Vagina (tissue), 2 donors: ENCODE results near the gene MGME1.

ENCODE experiments used
- POLR2A ChIP-seq, 2 donors: fragments of 450-650 bp; IDR thresholded peaks; one replicate each; pipeline ENCODE4 v1.6.1; 2017; ENCODE audit warnings: antibody characterized with exemption in 2 of 2, mild to moderate bottlenecking in 2 of 2, moderate library complexity in 2 of 2
- POLR2AphosphoS5 ChIP-seq, 2 donors: sonication (generic); formaldehyde crosslinking; IDR thresholded peaks; one replicate each; pipeline ENCODE4 v1.9.0; 2017; ENCODE audit warnings: antibody characterized with exemption in 2 of 2, mild to moderate bottlenecking in 2 of 2, low read depth in 1 of 2; ENCODE audit not compliant: insufficient read depth in 1 of 2
- TF ChIP-seq, protein P1 (sequence below), 3 experiments: fragments of 450-650 bp in 2 of 3; fragments of 200-600 bp in 1 of 3; sonication (generic) in 1 of 3; IDR thresholded peaks; one replicate each; pipeline ENCODE4 v1.5.1; 2017 to 2019; ENCODE audit warnings: antibody characterized with exemption in 3 of 3, mild to moderate bottlenecking in 2 of 3, moderate library complexity in 2 of 3

DNA sequence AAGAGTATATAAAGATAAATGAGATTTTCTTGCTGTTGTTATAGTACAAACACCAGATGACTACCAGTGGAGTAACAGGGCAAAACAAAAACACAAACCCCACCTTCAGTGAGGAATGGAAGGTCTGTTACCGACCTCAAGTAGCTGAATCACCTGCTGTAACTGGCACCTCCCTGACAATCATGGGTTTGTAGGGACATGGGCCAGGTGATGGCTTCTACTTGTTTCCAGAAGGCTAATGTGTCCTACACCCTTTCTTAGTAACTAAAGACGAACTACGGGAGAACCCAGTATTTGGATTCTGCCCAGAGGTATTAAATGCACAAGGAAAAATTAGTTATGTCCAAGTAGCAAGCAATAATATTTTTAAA is 27.0 kb upstream of the MGME1 start:
- TF ChIP-seq, protein P1, sequence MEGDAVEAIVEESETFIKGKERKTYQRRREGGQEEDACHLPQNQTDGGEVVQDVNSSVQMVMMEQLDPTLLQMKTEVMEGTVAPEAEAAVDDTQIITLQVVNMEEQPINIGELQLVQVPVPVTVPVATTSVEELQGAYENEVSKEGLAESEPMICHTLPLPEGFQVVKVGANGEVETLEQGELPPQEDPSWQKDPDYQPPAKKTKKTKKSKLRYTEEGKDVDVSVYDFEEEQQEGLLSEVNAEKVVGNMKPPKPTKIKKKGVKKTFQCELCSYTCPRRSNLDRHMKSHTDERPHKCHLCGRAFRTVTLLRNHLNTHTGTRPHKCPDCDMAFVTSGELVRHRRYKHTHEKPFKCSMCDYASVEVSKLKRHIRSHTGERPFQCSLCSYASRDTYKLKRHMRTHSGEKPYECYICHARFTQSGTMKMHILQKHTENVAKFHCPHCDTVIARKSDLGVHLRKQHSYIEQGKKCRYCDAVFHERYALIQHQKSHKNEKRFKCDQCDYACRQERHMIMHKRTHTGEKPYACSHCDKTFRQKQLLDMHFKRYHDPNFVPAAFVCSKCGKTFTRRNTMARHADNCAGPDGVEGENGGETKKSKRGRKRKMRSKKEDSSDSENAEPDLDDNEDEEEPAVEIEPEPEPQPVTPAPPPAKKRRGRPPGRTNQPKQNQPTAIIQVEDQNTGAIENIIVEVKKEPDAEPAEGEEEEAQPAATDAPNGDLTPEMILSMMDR (IDR thresholded peaks at IDR 0.05) = no peak
- no peak for TF ChIP-seq POLR2A (IDR thresholded peaks at IDR 0.05)
- no peak for TF ChIP-seq POLR2AphosphoS5 (IDR thresholded peaks at IDR 0.05; ENCODE audit: insufficient read depth in 1 of 2, low read depth in 1 of 2)
